NT2/D1 (cell line): Measurements from ENCODE around the gene NSL1.

Experiments used
- SUZ12 ChIP-seq: IDR thresholded peaks from 2 replicates; pipeline ENCODE4 v1.6.1; 2011; ENCODE audit not compliant: insufficient read length, insufficient read depth; ENCODE audit errors: extremely low read depth
- YY1 ChIP-seq: IDR thresholded peaks from 2 replicates; pipeline ENCODE4 v1.6.1; 2011; ENCODE audit not compliant: insufficient read length, insufficient read depth
- ZNF274 ChIP-seq: IDR thresholded peaks from 2 replicates; pipeline ENCODE4 v1.6.1; 2011; ENCODE audit warnings: mild to moderate bottlenecking, low read depth, low read length

DNA sequence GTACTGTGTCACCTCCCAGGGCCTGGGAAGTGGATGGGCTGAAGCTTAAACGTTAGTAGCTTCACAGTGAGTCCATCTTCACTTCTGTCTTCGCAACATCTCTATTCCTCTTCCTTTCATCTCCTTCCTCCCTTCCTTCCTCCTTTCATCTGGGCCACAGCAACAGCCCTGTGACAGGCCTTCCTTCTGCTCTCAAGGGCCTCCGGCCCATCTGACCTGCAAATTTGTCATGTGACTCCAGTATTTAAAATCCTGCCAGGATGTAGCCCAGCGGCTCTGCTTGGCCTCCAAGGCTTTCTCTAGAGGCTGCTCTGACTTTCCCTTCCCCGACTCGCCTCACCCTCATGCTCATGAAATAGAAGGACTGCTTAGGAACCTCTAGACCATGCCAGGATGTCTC, 81.0 kb downstream of the NSL1 start:
- TF ChIP-seq ZNF274 (no peak), YY1 (no peak), SUZ12 (no peak)
